SK-N-SH treated with all-trans-retinoic acid at 6 μM for 48 hours (cell line): ENCODE data around the gene ZFHX3.

Experiments used
- ATAC-seq: fragments of 200-7000 bp; cut with Tn5 transposase; 3 replicates; pipeline ENCODE4 v1.9.1; 2020; ENCODE audit warnings: mild to moderate bottlenecking, moderate library complexity
- ARNTL ChIP-seq: fragments of 450-650 bp; formaldehyde crosslinking; IDR thresholded peaks from 2 replicates; pipeline ENCODE4 v1.5.0; 2020; ENCODE audit warnings: low read depth, mild to moderate bottlenecking, moderate library complexity, borderline replicate concordance
- BACH2 ChIP-seq: fragments of 250-450 bp; sonication (Bioruptor Pico); IDR thresholded peaks from 2 replicates; pipeline ENCODE4 v1.9.0; 2021; ENCODE audit warnings: mild to moderate bottlenecking, borderline replicate concordance
- CSDC2 ChIP-seq: fragments of 250-450 bp; sonication (Bioruptor Pico); IDR thresholded peaks from 2 replicates; pipeline ENCODE4 v1.5.0; 2020; ENCODE audit warnings: mild to moderate bottlenecking, moderate library complexity
- ESRRG ChIP-seq: fragments of 250-450 bp; sonication (Bioruptor Pico); IDR thresholded peaks from 2 replicates; pipeline ENCODE4 v1.6.1; 2021; ENCODE audit warnings: mild to moderate bottlenecking
- GLIS3 ChIP-seq: fragments of 250-450 bp; sonication (Bioruptor Pico); IDR thresholded peaks from 2 replicates; pipeline ENCODE4 v1.5.0; 2020; ENCODE audit warnings: mild to moderate bottlenecking, moderate library complexity
- ISL1 ChIP-seq: fragments of 250-450 bp; sonication (Bioruptor Pico); IDR thresholded peaks from 2 replicates; pipeline ENCODE4 v2.1.2; 2022; ENCODE audit warnings: mild to moderate bottlenecking, moderate library complexity
- OSR1 ChIP-seq: fragments of 250-450 bp; sonication (Bioruptor Pico); IDR thresholded peaks from 2 replicates; pipeline ENCODE4 v1.8.0; 2022; ENCODE audit warnings: moderate library complexity, mild to moderate bottlenecking, inconsistent platforms
- PATZ1 ChIP-seq: fragments of 250-450 bp; sonication (Bioruptor Pico); IDR thresholded peaks from 2 replicates; pipeline ENCODE4 v1.8.0; 2020; ENCODE audit warnings: mild to moderate bottlenecking, moderate library complexity, borderline replicate concordance
- POU6F1 ChIP-seq: fragments of 250-450 bp; sonication (Bioruptor Pico); IDR thresholded peaks from 2 replicates; pipeline ENCODE4 v1.8.0; 2021; ENCODE audit warnings: low read depth, mild to moderate bottlenecking, moderate library complexity, borderline replicate concordance
- PPARA ChIP-seq: fragments of 250-450 bp; sonication (Bioruptor Pico); IDR thresholded peaks from 2 replicates; pipeline ENCODE4 v1.5.0; 2020; ENCODE audit warnings: mild to moderate bottlenecking, borderline replicate concordance
- RARB ChIP-seq: fragments of 250-450 bp; sonication (Bioruptor Pico); IDR thresholded peaks from 2 replicates; pipeline ENCODE4 v1.8.0; 2021; ENCODE audit warnings: mild to moderate bottlenecking, moderate library complexity
- SNAI2 ChIP-seq: fragments of 250-450 bp; sonication (Bioruptor Pico); IDR thresholded peaks from 2 replicates; pipeline ENCODE4 v1.5.0; 2020; ENCODE audit warnings: mild to moderate bottlenecking, moderate library complexity
- TCF4 ChIP-seq: fragments of 250-450 bp; sonication (Bioruptor Pico); IDR thresholded peaks from 2 replicates; pipeline ENCODE4 v1.8.0; 2021; ENCODE audit warnings: mild to moderate bottlenecking, moderate library complexity, borderline replicate concordance
- TOX ChIP-seq: fragments of 250-450 bp; sonication (Bioruptor Pico); IDR thresholded peaks from 2 replicates; pipeline ENCODE4 v1.8.0; 2021; ENCODE audit warnings: mild to moderate bottlenecking, moderate library complexity, borderline replicate concordance
- ZFP3 ChIP-seq: fragments of 250-450 bp; sonication (Bioruptor Pico); IDR thresholded peaks from 2 replicates; pipeline ENCODE4 v1.5.0; 2020; ENCODE audit warnings: mild to moderate bottlenecking, moderate library complexity
- ZFP30 ChIP-seq: fragments of 450-650 bp; formaldehyde crosslinking; IDR thresholded peaks from 2 replicates; pipeline ENCODE4 v1.5.0; 2022; ENCODE audit warnings: mild to moderate bottlenecking, moderate library complexity
- ZNF565 ChIP-seq: fragments of 450-650 bp; formaldehyde crosslinking; conservative IDR thresholded peaks from 2 replicates; pipeline ENCODE4 v1.5.0; 2020; ENCODE audit warnings: low read depth, mild to moderate bottlenecking, moderate library complexity
- ZNF70 ChIP-seq: fragments of 450-650 bp; formaldehyde crosslinking; IDR thresholded peaks from 2 replicates; pipeline ENCODE4 v1.5.0; 2020; ENCODE audit warnings: mild to moderate bottlenecking, moderate library complexity
- ZNF8 ChIP-seq: fragments of 450-650 bp; formaldehyde crosslinking; IDR thresholded peaks from 2 replicates; pipeline ENCODE4 v1.5.0; 2020; ENCODE audit warnings: mild to moderate bottlenecking, moderate library complexity
- TF ChIP-seq, protein P1 (sequence below): fragments of 250-450 bp; sonication (Bioruptor Pico); IDR thresholded peaks from 2 replicates; pipeline ENCODE4 v1.5.1; 2021; ENCODE audit warnings: mild to moderate bottlenecking, moderate library complexity
- TF ChIP-seq, protein P2 (sequence below): fragments of 250-450 bp; sonication (Bioruptor Pico); IDR thresholded peaks from 2 replicates; pipeline ENCODE4 v1.5.0; 2020; ENCODE audit warnings: mild to moderate bottlenecking, moderate library complexity

The ZFHX3 gene

GRCh38 chr16:72922714-72923113, 125.2 kb downstream of the ZFHX3 start:
- TF ChIP-seq POU6F1 (CRISPR knock-in tag) (no peak), SNAI2 (CRISPR knock-in tag) (no peak), ESRRG (CRISPR knock-in tag) (no peak), OSR1 (no peak), ZFP30 (CRISPR knock-in tag) (no peak), ZNF8 (CRISPR knock-in tag) (no peak), ARNTL (no peak), PATZ1 (no peak), ZNF70 (CRISPR knock-in tag) (no peak), ZFP3 (no peak), RARB (CRISPR knock-in tag) (no peak), TCF4 (no peak), GLIS3 (no peak), ZNF565 (CRISPR knock-in tag) (no peak), PPARA (CRISPR knock-in tag) (no peak), TOX (CRISPR knock-in tag) (no peak), CSDC2 (CRISPR knock-in tag) (no peak)
- TF ChIP-seq, protein P1, sequence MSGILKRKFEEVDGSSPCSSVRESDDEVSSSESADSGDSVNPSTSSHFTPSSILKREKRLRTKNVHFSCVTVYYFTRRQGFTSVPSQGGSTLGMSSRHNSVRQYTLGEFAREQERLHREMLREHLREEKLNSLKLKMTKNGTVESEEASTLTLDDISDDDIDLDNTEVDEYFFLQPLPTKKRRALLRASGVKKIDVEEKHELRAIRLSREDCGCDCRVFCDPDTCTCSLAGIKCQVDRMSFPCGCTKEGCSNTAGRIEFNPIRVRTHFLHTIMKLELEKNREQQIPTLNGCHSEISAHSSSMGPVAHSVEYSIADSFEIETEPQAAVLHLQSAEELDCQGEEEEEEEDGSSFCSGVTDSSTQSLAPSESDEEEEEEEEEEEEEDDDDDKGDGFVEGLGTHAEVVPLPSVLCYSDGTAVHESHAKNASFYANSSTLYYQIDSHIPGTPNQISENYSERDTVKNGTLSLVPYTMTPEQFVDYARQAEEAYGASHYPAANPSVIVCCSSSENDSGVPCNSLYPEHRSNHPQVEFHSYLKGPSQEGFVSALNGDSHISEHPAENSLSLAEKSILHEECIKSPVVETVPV: no peak
- ATAC-seq: peak; percentile 53

- peak; percentile 93 for ATAC-seq
Observed at GRCh38 chr16:72921620-72922019, 126.3 kb downstream of the ZFHX3 start.

DNA sequence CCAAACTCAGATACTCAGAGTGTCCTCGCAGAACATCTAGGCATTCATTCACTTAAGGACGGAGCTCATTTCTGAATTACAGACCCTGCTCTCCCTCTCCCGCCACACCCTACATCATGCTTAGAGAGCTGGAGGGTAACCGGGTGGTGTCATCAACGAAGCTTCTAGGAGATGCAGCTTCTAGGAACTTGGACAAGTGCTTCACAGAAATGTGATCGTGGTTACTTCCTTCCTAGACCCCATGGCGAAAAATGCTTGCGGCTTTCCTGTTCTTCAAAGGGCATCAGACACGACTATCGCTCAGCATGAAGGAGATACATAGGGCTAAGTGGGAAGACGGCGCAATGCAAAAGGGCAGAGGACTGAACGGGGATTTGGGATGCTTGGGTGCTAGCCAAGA, 126.8 kb downstream of the ZFHX3 start:
- no peak for ATAC-seq
- TF ChIP-seq ARNTL: no peak
- no peak for TF ChIP-seq PATZ1
- TF ChIP-seq ZNF8 (CRISPR knock-in tag): no peak
- TF ChIP-seq ZFP3: no peak
- TF ChIP-seq ZFP30 (CRISPR knock-in tag): no peak
- TF ChIP-seq GLIS3: no peak
- no peak for TF ChIP-seq ESRRG (CRISPR knock-in tag)
- TF ChIP-seq SNAI2 (CRISPR knock-in tag): no peak
- TF ChIP-seq, protein P2, sequence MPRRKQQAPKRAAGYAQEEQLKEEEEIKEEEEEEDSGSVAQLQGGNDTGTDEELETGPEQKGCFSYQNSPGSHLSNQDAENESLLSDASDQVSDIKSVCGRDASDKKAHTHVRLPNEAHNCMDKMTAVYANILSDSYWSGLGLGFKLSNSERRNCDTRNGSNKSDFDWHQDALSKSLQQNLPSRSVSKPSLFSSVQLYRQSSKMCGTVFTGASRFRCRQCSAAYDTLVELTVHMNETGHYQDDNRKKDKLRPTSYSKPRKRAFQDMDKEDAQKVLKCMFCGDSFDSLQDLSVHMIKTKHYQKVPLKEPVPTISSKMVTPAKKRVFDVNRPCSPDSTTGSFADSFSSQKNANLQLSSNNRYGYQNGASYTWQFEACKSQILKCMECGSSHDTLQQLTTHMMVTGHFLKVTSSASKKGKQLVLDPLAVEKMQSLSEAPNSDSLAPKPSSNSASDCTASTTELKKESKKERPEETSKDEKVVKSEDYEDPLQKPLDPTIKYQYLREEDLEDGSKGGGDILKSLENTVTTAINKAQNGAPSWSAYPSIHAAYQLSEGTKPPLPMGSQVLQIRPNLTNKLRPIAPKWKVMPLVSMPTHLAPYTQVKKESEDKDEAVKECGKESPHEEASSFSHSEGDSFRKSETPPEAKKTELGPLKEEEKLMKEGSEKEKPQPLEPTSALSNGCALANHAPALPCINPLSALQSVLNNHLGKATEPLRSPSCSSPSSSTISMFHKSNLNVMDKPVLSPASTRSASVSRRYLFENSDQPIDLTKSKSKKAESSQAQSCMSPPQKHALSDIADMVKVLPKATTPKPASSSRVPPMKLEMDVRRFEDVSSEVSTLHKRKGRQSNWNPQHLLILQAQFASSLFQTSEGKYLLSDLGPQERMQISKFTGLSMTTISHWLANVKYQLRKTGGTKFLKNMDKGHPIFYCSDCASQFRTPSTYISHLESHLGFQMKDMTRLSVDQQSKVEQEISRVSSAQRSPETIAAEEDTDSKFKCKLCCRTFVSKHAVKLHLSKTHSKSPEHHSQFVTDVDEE (CRISPR knock-in tag): no peak
- no peak for TF ChIP-seq ISL1
- no peak for TF ChIP-seq CSDC2 (CRISPR knock-in tag)
- TF ChIP-seq POU6F1 (CRISPR knock-in tag): no peak
- TF ChIP-seq ZNF565 (CRISPR knock-in tag): no peak

More at GRCh38 chr16:72921620-72922019, 126.3 kb downstream of the ZFHX3 start:
- TF ChIP-seq BACH2 (CRISPR knock-in tag) (no peak), ESRRG (CRISPR knock-in tag) (no peak), PPARA (CRISPR knock-in tag) (no peak), ZFP3 (no peak), CSDC2 (CRISPR knock-in tag) (no peak), ARNTL (no peak), GLIS3 (no peak), RARB (CRISPR knock-in tag) (no peak), ZNF70 (CRISPR knock-in tag) (no peak), SNAI2 (CRISPR knock-in tag) (no peak)
- TF ChIP-seq, protein P2 (CRISPR knock-in tag): no peak
- TF ChIP-seq, all 23 proteins: peak for 0
